GM06990 (cell line): ENCODE data around the gene NUP88.
"Not testable (repeated sequence)": the region's sequence is repeated elsewhere in the genome, so short reads cannot be mapped to it uniquely, and the experiment has no call there.

Experiments used
- DNase-seq: peaks from one replicate; pipeline ENCODE4 v3.0.0-alpha.2; 2011; ENCODE audit not compliant: insufficient read length; ENCODE audit errors: extremely low read depth
- H3K27me3 ChIP-seq: replicated peaks from 2 replicates; pipeline ENCODE4 v1.6.0; 2011; ENCODE audit warnings: low read length; ENCODE audit not compliant: control insufficient read depth, insufficient read depth
- H3K36me3 ChIP-seq: 2 replicates; pipeline ENCODE4 v1.5.1; 2011; ENCODE audit warnings: low read length; ENCODE audit not compliant: control insufficient read depth, insufficient read depth
- H3K4me3 ChIP-seq: replicated peaks from 2 replicates; pipeline ENCODE4 v1.5.1; 2011; ENCODE audit warnings: low read depth, mild to moderate bottlenecking, control low read depth, low read length
- TF ChIP-seq, protein P1 (sequence below): IDR thresholded peaks from 2 replicates; pipeline ENCODE4 v1.5.1; 2011; ENCODE audit warnings: low read length, control low read depth, mild to moderate bottlenecking, inconsistent platforms; ENCODE audit not compliant: insufficient read depth, poor library complexity, severe bottlenecking

NUP88 gene

DNA sequence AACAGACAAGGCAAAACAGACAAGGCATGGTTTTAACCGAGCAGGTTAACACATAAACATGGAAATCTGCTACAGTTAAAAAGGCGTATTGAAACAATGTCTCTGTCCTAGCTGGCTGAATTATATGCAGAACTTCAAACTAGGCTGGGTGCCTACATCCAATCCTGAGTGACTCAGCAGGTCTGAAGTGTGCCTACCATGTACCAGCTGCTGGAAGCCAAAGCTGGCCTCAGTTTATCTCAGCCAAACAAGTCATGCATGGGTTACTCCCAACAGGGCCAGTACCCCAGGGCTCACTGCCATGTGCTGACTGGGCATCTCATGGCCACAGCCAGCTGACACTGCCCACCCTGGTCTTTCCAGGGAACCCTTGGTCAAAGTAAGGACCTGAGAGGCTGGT lies 15.5 kb upstream of the NUP88 start:
- no peak overlapping the region for H3K4me3 ChIP-seq
- TF ChIP-seq, protein P1, sequence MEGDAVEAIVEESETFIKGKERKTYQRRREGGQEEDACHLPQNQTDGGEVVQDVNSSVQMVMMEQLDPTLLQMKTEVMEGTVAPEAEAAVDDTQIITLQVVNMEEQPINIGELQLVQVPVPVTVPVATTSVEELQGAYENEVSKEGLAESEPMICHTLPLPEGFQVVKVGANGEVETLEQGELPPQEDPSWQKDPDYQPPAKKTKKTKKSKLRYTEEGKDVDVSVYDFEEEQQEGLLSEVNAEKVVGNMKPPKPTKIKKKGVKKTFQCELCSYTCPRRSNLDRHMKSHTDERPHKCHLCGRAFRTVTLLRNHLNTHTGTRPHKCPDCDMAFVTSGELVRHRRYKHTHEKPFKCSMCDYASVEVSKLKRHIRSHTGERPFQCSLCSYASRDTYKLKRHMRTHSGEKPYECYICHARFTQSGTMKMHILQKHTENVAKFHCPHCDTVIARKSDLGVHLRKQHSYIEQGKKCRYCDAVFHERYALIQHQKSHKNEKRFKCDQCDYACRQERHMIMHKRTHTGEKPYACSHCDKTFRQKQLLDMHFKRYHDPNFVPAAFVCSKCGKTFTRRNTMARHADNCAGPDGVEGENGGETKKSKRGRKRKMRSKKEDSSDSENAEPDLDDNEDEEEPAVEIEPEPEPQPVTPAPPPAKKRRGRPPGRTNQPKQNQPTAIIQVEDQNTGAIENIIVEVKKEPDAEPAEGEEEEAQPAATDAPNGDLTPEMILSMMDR: no peak
- H3K36me3 ChIP-seq: peaks cover 30% of the 10 kb centered on the region
- DNase-seq: no peak
- H3K27me3 ChIP-seq: no peaks in the 10 kb centered on the region

DNA sequence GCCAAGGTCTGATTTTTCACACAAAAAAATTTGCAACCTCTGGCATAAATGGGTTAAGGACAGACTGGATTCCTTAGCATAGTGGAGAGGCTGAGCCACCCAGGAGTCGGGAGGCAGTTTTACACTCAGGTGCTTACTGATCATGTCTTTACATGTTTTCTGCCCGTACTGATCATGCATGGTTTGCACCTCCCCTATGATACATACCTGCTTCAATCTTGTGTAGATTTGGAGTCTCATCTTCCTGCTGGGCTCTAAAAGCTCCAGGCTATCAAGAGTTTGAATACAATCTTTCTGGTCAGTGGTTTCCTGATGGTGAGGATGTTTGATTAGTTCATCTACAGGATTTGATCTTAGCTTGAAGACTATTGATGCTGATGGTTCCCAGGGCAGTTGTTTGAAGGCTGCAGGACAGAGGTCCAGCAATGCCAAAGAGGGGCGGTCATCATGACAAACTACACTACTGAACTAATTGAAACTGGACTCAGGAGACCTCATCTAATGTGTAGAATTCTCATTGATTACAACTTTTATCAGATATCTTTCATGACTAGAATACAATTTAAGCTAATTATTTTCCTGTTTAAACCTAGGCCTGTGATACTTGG lies 12.6 kb upstream of the NUP88 start:
- Histone ChIP-seq H3K36me3 (peaks cover 38% of the 10 kb centered on the region), H3K27me3 (no peaks in the 10 kb centered on the region), H3K4me3 (no peak overlapping the region)
- DNase-seq: no peak
- TF ChIP-seq, protein P1: no peak

DNA sequence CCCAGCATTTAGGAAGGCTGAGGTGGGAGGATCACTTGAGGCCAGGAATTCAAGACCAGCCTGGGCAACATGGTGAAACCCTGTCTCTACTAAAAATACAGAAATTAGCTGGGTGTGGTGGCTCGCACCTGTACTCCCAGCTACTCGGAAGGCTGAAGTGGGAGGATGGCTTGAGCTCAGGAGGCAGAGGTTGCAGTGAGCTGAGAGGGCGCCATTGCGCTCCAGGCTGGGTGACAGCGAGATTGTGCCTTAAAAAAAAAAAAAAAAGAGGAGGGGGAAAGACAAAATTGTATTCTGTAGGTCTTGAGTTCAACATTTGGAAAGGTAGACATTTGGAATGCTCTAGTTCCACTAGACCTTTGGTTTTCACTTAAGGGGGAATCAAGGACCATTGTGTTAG lies 11.8 kb upstream of the NUP88 start:
- not testable (repeated sequence) for H3K4me3 ChIP-seq, DNase-seq, H3K27me3 ChIP-seq
- H3K36me3 ChIP-seq: peaks cover 39% of the 10 kb centered on the region

DNA sequence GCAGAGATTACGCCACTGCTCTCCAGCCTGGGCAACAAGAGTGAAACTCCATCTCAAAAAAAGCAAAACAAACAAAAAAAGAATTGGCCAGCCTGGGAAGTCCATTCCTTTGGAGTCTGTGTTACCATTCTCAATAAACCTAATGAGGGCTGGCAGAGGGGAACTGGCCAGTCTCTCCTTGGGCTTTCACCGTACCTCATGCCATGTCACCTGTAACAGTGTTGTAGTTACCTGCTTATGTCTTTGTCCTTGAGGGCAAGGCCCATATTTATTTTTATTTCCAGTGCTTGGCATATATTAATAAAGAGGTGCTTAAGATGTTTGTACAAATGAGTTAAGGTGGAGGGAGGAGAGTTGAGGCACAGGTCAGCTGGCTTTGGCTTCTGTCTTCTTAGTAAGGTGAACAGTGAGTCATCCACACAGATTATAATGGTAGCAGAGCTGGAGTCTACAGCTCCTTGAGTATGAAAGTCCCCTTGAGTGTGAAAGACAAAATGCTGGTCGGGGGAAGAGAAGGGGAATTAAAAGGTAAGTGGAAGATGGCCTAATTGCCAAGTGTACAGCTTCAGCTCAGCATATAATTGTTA lies 11.0 kb upstream of the NUP88 start:
- no peaks in the 10 kb centered on the region for H3K27me3 ChIP-seq
- no peak overlapping the region for H3K4me3 ChIP-seq
- H3K36me3 ChIP-seq: peaks cover 46% of the 10 kb centered on the region
- no peak for DNase-seq
- TF ChIP-seq, protein P1: no peak

DNA sequence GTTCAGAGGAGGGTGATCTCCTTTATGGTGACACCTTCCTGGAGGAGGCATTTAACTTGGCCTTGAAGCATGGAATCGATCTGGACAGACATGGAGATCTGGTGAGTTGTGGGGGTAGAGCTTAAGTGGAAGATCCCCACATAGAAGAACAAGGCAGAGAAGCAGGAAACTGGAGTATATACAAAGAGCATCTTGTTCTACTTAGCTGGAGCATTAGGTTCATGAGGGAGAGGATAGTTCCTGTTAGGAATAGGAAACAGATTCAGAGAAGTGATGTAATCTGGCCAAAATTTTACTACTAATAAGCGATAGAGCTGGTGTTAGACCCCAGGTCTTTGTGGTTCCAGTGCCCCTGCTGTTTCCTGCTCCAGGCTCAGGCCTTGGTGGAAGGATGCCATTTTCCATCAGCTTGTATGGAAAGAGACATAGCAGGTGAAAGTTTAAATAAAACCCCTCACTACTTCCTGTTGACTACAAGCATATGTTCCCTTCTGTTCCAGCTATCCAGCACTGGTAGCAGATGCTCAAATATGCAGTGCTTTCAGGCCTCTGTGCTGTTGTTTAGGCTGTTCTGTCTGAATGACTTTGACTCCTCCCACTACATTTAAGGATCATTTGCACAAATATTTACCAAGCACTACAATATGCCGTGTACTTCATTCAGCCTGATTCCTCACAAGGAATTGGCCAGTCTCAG lies 9.9 kb upstream of the NUP88 start:
- Histone ChIP-seq H3K4me3 (no peak overlapping the region), H3K36me3 (peaks cover 45% of the 10 kb centered on the region), H3K27me3 (no peaks in the 10 kb centered on the region)
- no peak for DNase-seq
- TF ChIP-seq, protein P1: no peak

DNA sequence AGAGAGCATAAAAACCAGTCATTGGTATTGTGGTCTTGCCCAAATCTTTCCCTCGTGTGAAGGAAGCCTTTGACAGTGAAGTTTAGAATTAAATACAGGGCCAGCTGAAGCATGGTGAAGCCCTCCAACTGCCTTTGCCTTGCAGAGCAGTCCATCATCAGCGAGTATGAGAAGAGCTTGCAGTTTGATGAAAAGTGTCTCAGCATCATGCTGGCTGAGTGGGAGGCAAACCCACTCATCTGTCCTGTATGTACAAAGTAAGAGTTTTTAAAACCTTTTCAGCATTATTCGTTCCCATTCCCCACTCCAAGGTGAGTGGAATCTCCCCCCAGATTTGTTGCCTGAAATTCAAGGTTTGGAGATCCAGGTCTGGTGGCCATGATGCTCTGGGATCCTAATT lies 6.4 kb upstream of the NUP88 start:
- Histone ChIP-seq H3K36me3 (peaks cover 31% of the 10 kb centered on the region), H3K27me3 (no peaks in the 10 kb centered on the region), H3K4me3 (no peak overlapping the region)
- no peak for DNase-seq
- TF ChIP-seq, protein P1: no peak
